ENCODE results near the gene VRK2.
"Not testable (repeated sequence)": the region's sequence is repeated elsewhere in the genome, so short reads cannot be mapped to it uniquely, and the experiment has no call there.

VRK2 gene

GRCh38 chr2:58073751-58074150 lies 27.1 kb downstream of the VRK2 start:
- no peak for TF ChIP-seq CTCF (IDR thresholded peaks at IDR 0.05; ENCODE audit: low read depth, low read length)
- DNase-seq (ENCODE audit: low read depth in 2 of 2): no peak
- no peak overlapping the region for H3K4me3 ChIP-seq (replicated peaks in 1 of 2; ENCODE audit: low read depth in 2 of 2, low read length in 2 of 2)

- TF ChIP-seq CTCF (IDR thresholded peaks at IDR 0.05; ENCODE audit: low read depth, low read length): no peak
- H3K4me3 ChIP-seq (replicated peaks in 1 of 2; ENCODE audit: low read depth in 2 of 2, low read length in 2 of 2): no peak overlapping the region
- DNase-seq (ENCODE audit: low read depth in 2 of 2): peak in 1 of 2 donors; percentile 20
These were observed 34.4 kb downstream of the VRK2 start for GRCh38 chr2:58081000-58081399.

DNA sequence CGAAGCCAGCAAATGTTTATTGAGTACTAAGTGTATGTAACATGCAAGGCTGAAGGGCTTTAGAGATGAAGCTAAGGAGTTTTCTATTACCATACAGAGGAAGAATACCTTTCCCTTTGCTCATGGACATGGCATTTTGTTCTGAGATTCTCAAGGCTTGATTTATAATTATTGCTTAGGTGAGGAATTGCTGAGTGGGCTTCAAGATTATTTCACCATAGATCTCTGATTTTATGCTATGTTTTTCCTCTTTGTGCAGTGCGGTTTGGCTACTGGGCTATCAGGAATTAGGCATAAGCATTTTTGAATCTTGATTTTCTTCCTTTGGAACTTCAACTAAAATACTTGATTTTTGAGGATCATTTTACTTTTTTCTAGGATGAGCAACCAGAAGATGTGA lies 42.5 kb downstream of the VRK2 start:
- H3K4me3 ChIP-seq (replicated peaks in 1 of 2; ENCODE audit: low read depth in 2 of 2, low read length in 2 of 2): no peak overlapping the region
- no peak for DNase-seq (ENCODE audit: low read depth in 2 of 2)
- no peak for TF ChIP-seq CTCF (IDR thresholded peaks at IDR 0.05; ENCODE audit: low read depth, low read length)

GRCh38 chr2:58092772-58093171 lies 46.2 kb downstream of the VRK2 start:
- DNase-seq (ENCODE audit: low read depth in 2 of 2); H3K4me3 ChIP-seq (replicated peaks in 1 of 2; ENCODE audit: low read depth in 2 of 2, low read length in 2 of 2): not testable (repeated sequence)

DNA sequence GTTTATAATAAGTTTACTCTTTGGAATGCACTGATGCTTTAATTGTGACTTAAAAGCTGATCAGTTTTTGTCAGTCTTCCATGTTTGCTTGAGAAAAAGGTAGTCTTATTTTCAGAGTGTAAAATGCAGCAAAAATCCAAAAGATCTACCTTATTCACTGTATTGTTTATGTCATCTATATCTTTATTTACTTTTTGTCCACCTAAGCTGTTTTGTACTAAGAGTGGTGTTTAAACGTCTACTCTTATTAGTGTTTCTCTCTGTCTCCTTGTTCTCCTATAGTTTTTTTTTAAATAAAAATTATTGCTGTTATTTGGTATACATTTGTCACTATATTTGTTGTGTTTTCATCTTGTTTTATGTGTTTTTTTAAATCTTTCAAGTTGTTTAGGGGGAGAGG lies 50.4 kb downstream of the VRK2 start:
- DNase-seq (ENCODE audit: low read depth in 2 of 2): no peak
- TF ChIP-seq CTCF (IDR thresholded peaks at IDR 0.05; ENCODE audit: low read depth, low read length): no peak
- H3K4me3 ChIP-seq (replicated peaks in 1 of 2; ENCODE audit: low read depth in 2 of 2, low read length in 2 of 2): no peak overlapping the region

DNA sequence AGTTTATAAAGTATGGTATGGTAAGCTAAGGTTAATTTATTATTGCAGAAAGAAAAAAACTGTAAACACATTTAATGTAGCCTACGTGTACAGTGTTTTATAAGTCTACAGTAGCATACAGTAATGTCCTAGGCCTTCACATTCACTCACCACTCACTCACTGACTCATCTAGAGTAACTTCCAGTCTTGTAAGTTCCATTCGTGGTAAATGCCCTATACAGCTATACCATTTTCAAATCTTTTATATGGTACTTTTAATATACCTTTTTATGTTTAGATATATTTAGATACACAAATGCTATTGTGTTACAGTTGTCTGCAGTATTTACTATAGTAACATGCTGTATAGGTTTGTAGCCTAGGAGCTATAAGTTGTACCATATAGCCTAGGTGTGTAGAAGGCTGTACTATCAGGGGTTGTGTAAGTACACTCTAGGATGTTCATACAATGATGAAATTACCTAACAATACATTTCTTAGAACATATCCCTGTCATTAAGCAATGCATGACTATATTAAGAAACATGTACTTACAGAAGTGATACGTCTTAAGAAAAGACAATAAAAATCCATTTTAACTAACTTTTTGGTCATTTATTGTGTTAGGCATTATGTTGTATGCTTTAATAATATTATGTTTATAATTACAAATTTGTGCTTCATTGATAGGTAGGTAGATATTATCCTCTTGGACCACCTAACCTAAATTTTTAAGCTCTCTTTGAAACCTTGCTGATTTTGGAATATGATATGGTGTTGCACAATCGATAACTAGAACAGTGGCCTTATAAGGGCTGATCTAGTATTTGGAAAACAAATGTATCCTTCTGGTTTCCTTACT lies 51.9 kb downstream of the VRK2 start:
- DNase-seq (ENCODE audit: low read depth in 2 of 2): peak in 1 of 2 donors; percentile 81
- TF ChIP-seq CTCF (IDR thresholded peaks at IDR 0.05; ENCODE audit: low read depth, low read length): no peak
- H3K4me3 ChIP-seq (replicated peaks in 1 of 2; ENCODE audit: low read depth in 2 of 2, low read length in 2 of 2): no peak overlapping the region

GRCh38 chr2:58099096-58099769 lies 52.6 kb downstream of the VRK2 start:
- TF ChIP-seq CTCF (IDR thresholded peaks at IDR 0.05; ENCODE audit: low read depth, low read length): no peak
- no peak overlapping the region for H3K4me3 ChIP-seq (replicated peaks in 1 of 2; ENCODE audit: low read depth in 2 of 2, low read length in 2 of 2)
- no peak for DNase-seq (ENCODE audit: low read depth in 2 of 2)

All from cardiac fibroblast (primary cell).